GM10266 (cell line): ENCODE data around the gene TMC6.
"Not testable (repeated sequence)": the region's sequence is repeated elsewhere in the genome, so short reads cannot be mapped to it uniquely, and the experiment has no call there.

Source experiments
- DNase-seq: peaks from one replicate; pipeline ENCODE4 v3.0.0; 2012; ENCODE audit errors: extremely low spot score
- TF ChIP-seq, protein P1 (sequence below): IDR thresholded peaks from 2 replicates; pipeline ENCODE4 v1.5.1; 2012; ENCODE audit warnings: mild to moderate bottlenecking, low read depth; ENCODE audit not compliant: control insufficient read depth, insufficient read depth; ENCODE audit errors: missing control alignments

The TMC6 gene

DNA sequence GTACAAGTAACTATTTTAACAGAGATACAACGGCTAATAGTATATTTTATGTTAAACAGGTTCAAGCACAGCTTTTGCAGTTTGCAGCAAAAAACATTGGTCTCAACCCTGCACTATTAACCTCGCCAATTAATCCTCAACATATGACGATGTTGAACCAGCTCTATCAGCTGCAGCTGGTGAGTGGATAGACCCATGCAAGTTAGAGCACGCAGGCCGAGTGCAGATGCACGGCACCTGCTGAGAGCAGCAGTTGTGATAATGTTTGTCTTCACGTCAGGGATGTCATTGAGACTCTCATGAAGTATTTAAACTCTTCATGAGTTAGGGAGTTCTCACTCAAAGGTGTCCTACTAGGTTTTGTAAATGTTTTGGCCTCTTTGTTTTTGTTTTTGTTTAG lies 45.6 kb downstream of the TMC6 start:
- TF ChIP-seq, protein P1, sequence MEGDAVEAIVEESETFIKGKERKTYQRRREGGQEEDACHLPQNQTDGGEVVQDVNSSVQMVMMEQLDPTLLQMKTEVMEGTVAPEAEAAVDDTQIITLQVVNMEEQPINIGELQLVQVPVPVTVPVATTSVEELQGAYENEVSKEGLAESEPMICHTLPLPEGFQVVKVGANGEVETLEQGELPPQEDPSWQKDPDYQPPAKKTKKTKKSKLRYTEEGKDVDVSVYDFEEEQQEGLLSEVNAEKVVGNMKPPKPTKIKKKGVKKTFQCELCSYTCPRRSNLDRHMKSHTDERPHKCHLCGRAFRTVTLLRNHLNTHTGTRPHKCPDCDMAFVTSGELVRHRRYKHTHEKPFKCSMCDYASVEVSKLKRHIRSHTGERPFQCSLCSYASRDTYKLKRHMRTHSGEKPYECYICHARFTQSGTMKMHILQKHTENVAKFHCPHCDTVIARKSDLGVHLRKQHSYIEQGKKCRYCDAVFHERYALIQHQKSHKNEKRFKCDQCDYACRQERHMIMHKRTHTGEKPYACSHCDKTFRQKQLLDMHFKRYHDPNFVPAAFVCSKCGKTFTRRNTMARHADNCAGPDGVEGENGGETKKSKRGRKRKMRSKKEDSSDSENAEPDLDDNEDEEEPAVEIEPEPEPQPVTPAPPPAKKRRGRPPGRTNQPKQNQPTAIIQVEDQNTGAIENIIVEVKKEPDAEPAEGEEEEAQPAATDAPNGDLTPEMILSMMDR = no peak
- no peak for DNase-seq

GRCh38 chr17:78082355-78082872 lies 46.1 kb downstream of the TMC6 start:
- not testable (repeated sequence) for DNase-seq

- TF ChIP-seq, protein P1 = no peak
- no peak for DNase-seq
Measured at GRCh38 chr17:78081551-78081950, 47.0 kb downstream of the TMC6 start.

DNA sequence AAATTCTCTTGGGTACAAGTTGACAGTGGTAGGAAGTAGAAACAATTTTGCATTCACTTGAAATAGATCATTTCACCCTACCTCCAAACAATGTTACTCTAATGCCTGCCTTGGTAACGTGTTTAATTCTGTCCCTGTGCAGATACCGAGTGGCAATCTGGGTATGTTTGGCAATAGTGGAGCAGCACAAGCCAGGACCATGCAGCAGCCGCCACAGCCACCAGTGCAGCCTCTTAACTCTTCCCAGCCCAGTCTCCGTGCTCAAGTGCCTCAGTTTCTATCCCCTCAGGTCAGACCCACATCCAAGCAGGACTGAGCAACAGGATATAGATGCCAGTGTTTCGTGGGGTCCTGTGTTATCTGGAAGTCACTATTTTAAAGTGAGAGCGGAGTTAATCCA lies 49.3 kb downstream of the TMC6 start:
- TF ChIP-seq, protein P1 = no peak

DNA sequence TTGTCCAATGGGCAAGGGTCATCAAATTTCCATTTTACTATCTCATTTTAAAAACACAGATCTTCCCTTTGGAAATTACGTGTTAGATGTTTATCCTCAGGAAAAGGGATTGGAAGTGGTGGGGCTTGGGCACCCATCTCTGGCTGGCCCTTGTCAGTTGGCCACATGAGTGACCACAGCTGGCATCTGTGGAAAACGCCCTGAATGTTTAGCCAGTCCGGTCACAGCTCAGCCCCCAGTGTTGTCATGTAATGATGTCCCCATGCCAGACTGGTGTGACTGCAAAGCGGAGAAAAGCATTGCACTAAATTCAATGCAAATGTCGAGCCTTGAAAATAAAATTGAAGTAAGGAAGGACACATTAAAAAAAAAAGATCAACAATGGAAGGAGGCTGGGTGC lies 53.0 kb downstream of the TMC6 start:
- DNase-seq = no peak
- TF ChIP-seq, protein P1 = no peak

More for the DNA sequence above, 49.3 kb downstream of the TMC6 start:
- no peak for DNase-seq

- TF ChIP-seq, protein P1 = no peak
- DNase-seq = no peak
Measured at GRCh38 chr17:78075011-78075410, 53.5 kb downstream of the TMC6 start.

- TF ChIP-seq, protein P1 = no peak
- no peak for DNase-seq
Measured at GRCh38 chr17:78072961-78073360, 55.6 kb downstream of the TMC6 start.

- TF ChIP-seq, protein P1 = no peak
- no peak for DNase-seq
Measured at GRCh38 chr17:78069695-78070094, 58.9 kb downstream of the TMC6 start.

GRCh38 chr17:78066976-78067375 lies 61.6 kb downstream of the TMC6 start:
- DNase-seq = not testable (repeated sequence)
